K562 (cell line): ENCODE measurements around the gene SORT1. TPM values are rescaled to one million over a fixed set of nuclear protein-coding genes. Genes with fewer than 3 reads are reported as not detected.

Source experiments
- CHD4 ChIP-seq: fragments of 200-600 bp; sonication (generic); IDR thresholded peaks from 3 replicates; pipeline ENCODE4 v1.6.1; 2012; ENCODE audit warnings: low read depth, mild to moderate bottlenecking, mixed read lengths, low read length, inconsistent platforms; ENCODE audit not compliant: insufficient read depth, insufficient replicate concordance, poor library complexity, severe bottlenecking
- GABPB2 ChIP-seq: fragments of 250-450 bp; sonication (Bioruptor Pico); conservative IDR thresholded peaks from 2 replicates; pipeline ENCODE4 v1.5.1; 2021; ENCODE audit warnings: mild to moderate bottlenecking
- GTF2A2 ChIP-seq: IDR thresholded peaks from 2 replicates; pipeline ENCODE4 v1.6.1; 2016; ENCODE audit warnings: mild to moderate bottlenecking, missing genetic modification characterization, missing compliant biosample characterization
- MED1 ChIP-seq: sonication (generic); formaldehyde crosslinking; IDR thresholded peaks from 2 replicates; pipeline ENCODE4 v1.8.1; 2023; ENCODE audit warnings: missing genetic modification reagents, borderline replicate concordance
- NFIC ChIP-seq: fragments of 450-650 bp; IDR thresholded peaks from 2 replicates; pipeline ENCODE4 v1.6.1; 2017; ENCODE audit warnings: mild to moderate bottlenecking, inconsistent platforms
- POLR2A ChIP-seq: fragments of 450-650 bp; conservative IDR thresholded peaks from 2 replicates; pipeline ENCODE4 v1.6.1; 2016
- SRSF7 ChIP-seq: fragments of 200-400 bp; formaldehyde crosslinking; optimal IDR thresholded peaks from 2 replicates; pipeline ENCODE3; 2017; ENCODE audit warnings: mild to moderate bottlenecking, low read depth, low read length
- TCFL5 ChIP-seq: fragments of 250-450 bp; sonication (Bioruptor Pico); conservative IDR thresholded peaks from 2 replicates; pipeline ENCODE4 v1.6.1; 2021; ENCODE audit warnings: mild to moderate bottlenecking, moderate library complexity, matching md5 sums
- ZNF121 ChIP-seq: sonication (generic); formaldehyde crosslinking; conservative IDR thresholded peaks from 2 replicates; pipeline ENCODE4 v1.8.0; 2022; ENCODE audit warnings: missing genetic modification reagents
- polyA plus RNA-seq, 8 experiments: library from polyadenylated mRNA; depleted of rRNA in 4 of 8; stranded (reverse) in 5 of 8; unstranded in 3 of 8; fragments of >200 nt; fragmentation: Nextera tagmentation in 2 of 8; fragmentation: Illumina TruSeq in 1 of 8; extraction: Ambion mirVana in 2 of 8; extraction: Trizol in 1 of 8; gene quantifications; 2 replicates each; pipeline versions ENCODE4 v1.2.1 to v1.2.3, GENCODE V29; 2011 to 2014; ENCODE audit warnings: inconsistent platforms in 1 of 8, missing spikeins in 1 of 8
- total RNA-seq, 7 experiments: library from RNA; depleted of rRNA in 6 of 7; stranded (reverse); fragments of >200 nt in 6 of 7; fragmentation: Illumina TruSeq in 2 of 7; extraction: Trizol in 2 of 7; gene quantifications; 2 replicates each; pipeline versions ENCODE4 v1.2.1 to v1.2.3, GENCODE V29; 2011 to 2021; ENCODE audit warnings: low replicate concordance in 1 of 7
- TF ChIP-seq, protein P1 (sequence below): fragments of 250-450 bp; sonication (Bioruptor Pico); IDR thresholded peaks from 2 replicates; pipeline ENCODE4 v1.4.0; 2020
- TF ChIP-seq, protein P2 (sequence below): sonication (generic); formaldehyde crosslinking; IDR thresholded peaks from 2 replicates; pipeline ENCODE4 v1.8.1; 2023; ENCODE audit warnings: mild to moderate bottlenecking, missing genetic modification reagents
- TF ChIP-seq, protein P3 (sequence below): fragments of 450-650 bp; IDR thresholded peaks from 2 replicates; pipeline ENCODE4 v1.6.1; 2017; ENCODE audit warnings: antibody characterized with exemption
- TF ChIP-seq, protein P4 (sequence below): fragments of 450-650 bp; formaldehyde crosslinking; IDR thresholded peaks from 2 replicates; pipeline ENCODE4 v1.4.0; 2020; ENCODE audit warnings: mild to moderate bottlenecking, mixed read lengths
- TF ChIP-seq, protein P5 (sequence below): fragments of 450-650 bp; conservative IDR thresholded peaks from 2 replicates; pipeline ENCODE4 v1.6.1; 2016; ENCODE audit warnings: missing genetic modification characterization, low read depth, mild to moderate bottlenecking, missing compliant biosample characterization, moderate library complexity

The SORT1 gene
- total and polyA plus RNA-seq, 9 of the 15 experiments (the other 6 are each of a cell fraction or from before 2014, with no cell fraction given) = 27.4 to 112 (median 65.0) TPM

DNA sequence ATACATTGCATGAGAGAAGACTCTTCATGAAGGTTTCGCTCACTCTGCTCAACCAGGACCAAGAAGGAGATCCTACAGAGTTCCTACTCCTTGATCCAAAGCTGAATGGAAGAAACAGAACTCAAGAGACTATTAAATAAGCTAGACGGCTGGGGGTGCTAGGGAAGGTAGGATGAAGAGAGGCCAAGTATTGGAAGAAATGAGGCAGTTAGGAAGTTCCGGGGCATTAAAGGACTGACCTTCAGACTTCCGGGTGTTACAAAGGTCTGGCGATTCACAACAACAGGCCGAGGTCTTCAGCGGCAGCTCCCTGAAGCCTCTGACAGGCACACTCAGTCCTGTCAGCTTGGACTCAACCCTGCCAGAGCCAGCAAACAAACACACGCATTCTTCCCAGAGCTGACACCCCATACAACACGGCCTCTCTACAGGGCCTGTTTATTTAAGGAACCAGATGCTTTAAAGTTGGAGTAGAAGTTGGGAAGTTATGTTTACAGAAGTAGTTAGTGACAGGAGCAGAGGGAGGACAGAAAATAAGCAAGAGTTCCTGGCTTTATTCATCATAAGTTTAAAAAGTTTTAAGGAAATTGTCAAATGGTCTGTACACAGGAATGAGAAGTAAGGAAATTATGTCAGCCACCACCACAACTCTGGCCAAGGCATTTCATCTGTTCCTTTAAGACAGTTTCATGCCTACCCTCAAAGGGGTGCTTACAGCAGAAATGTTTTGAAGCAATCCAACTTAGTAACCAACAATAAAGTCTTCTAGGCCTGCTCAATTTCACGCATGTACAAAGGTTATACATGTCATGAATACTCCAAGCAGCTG, 4.7 kb downstream of the SORT1 start (continued):
- TF ChIP-seq, protein P1, sequence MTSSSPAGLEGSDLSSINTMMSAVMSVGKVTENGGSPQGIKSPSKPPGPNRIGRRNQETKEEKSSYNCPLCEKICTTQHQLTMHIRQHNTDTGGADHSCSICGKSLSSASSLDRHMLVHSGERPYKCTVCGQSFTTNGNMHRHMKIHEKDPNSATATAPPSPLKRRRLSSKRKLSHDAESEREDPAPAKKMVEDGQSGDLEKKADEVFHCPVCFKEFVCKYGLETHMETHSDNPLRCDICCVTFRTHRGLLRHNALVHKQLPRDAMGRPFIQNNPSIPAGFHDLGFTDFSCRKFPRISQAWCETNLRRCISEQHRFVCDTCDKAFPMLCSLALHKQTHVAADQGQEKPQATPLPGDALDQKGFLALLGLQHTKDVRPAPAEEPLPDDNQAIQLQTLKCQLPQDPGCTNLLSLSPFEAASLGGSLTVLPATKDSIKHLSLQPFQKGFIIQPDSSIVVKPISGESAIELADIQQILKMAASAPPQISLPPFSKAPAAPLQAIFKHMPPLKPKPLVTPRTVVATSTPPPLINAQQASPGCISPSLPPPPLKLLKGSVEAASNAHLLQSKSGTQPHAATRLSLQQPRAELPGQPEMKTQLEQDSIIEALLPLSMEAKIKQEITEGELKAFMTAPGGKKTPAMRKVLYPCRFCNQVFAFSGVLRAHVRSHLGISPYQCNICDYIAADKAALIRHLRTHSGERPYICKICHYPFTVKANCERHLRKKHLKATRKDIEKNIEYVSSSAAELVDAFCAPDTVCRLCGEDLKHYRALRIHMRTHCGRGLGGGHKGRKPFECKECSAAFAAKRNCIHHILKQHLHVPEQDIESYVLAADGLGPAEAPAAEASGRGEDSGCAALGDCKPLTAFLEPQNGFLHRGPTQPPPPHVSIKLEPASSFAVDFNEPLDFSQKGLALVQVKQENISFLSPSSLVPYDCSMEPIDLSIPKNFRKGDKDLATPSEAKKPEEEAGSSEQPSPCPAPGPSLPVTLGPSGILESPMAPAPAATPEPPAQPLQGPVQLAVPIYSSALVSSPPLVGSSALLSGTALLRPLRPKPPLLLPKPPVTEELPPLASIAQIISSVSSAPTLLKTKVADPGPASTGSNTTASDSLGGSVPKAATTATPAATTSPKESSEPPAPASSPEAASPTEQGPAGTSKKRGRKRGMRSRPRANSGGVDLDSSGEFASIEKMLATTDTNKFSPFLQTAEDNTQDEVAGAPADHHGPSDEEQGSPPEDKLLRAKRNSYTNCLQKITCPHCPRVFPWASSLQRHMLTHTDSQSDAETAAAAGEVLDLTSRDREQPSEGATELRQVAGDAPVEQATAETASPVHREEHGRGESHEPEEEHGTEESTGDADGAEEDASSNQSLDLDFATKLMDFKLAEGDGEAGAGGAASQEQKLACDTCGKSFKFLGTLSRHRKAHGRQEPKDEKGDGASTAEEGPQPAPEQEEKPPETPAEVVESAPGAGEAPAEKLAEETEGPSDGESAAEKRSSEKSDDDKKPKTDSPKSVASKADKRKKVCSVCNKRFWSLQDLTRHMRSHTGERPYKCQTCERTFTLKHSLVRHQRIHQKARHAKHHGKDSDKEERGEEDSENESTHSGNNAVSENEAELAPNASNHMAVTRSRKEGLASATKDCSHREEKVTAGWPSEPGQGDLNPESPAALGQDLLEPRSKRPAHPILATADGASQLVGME = no peak
- TF ChIP-seq POLR2A = peak; percentile 76
- TF ChIP-seq, protein P2, sequence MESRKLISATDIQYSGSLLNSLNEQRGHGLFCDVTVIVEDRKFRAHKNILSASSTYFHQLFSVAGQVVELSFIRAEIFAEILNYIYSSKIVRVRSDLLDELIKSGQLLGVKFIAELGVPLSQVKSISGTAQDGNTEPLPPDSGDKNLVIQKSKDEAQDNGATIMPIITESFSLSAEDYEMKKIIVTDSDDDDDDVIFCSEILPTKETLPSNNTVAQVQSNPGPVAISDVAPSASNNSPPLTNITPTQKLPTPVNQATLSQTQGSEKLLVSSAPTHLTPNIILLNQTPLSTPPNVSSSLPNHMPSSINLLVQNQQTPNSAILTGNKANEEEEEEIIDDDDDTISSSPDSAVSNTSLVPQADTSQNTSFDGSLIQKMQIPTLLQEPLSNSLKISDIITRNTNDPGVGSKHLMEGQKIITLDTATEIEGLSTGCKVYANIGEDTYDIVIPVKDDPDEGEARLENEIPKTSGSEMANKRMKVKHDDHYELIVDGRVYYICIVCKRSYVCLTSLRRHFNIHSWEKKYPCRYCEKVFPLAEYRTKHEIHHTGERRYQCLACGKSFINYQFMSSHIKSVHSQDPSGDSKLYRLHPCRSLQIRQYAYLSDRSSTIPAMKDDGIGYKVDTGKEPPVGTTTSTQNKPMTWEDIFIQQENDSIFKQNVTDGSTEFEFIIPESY (CRISPR knock-in tag) = no peak
- TF ChIP-seq, protein P3, sequence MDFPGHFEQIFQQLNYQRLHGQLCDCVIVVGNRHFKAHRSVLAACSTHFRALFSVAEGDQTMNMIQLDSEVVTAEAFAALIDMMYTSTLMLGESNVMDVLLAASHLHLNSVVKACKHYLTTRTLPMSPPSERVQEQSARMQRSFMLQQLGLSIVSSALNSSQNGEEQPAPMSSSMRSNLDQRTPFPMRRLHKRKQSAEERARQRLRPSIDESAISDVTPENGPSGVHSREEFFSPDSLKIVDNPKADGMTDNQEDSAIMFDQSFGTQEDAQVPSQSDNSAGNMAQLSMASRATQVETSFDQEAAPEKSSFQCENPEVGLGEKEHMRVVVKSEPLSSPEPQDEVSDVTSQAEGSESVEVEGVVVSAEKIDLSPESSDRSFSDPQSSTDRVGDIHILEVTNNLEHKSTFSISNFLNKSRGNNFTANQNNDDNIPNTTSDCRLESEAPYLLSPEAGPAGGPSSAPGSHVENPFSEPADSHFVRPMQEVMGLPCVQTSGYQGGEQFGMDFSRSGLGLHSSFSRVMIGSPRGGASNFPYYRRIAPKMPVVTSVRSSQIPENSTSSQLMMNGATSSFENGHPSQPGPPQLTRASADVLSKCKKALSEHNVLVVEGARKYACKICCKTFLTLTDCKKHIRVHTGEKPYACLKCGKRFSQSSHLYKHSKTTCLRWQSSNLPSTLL = no peak
- TF ChIP-seq CHD4 = no peak
- TF ChIP-seq, protein P4, sequence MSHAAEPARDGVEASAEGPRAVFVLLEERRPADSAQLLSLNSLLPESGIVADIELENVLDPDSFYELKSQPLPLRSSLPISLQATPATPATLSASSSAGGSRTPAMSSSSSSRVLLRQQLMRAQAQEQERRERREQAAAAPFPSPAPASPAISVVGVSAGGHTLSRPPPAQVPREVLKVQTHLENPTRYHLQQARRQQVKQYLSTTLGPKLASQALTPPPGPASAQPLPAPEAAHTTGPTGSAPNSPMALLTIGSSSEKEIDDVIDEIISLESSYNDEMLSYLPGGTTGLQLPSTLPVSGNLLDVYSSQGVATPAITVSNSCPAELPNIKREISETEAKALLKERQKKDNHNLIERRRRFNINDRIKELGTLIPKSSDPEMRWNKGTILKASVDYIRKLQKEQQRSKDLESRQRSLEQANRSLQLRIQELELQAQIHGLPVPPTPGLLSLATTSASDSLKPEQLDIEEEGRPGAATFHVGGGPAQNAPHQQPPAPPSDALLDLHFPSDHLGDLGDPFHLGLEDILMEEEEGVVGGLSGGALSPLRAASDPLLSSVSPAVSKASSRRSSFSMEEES (CRISPR knock-in tag) = no peak
- TF ChIP-seq NFIC = 0 out of 2 replicates have a peak, but pooled peaks have one; percentile 12
- 0 out of 2 replicates have a peak, but pooled peaks have one; percentile 18 for TF ChIP-seq TCFL5
- no peak for TF ChIP-seq SRSF7
- no peak for TF ChIP-seq MED1 (CRISPR knock-in tag)
- no peak for TF ChIP-seq GABPB2 (CRISPR knock-in tag)
- TF ChIP-seq GTF2A2 (tag) = no peak
- TF ChIP-seq, protein P5, sequence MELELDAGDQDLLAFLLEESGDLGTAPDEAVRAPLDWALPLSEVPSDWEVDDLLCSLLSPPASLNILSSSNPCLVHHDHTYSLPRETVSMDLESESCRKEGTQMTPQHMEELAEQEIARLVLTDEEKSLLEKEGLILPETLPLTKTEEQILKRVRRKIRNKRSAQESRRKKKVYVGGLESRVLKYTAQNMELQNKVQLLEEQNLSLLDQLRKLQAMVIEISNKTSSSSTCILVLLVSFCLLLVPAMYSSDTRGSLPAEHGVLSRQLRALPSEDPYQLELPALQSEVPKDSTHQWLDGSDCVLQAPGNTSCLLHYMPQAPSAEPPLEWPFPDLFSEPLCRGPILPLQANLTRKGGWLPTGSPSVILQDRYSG = no peak; the same call in 1 of the 2 replicates
- TF ChIP-seq ZNF121 (CRISPR knock-in tag) = no peak
